Neural progenitor cell (in vitro differentiated cells): ENCODE measurements around the gene MYOM3.

ENCODE experiments used
- CTCF ChIP-seq: fragments of 200-600 bp; sonication (generic); IDR thresholded peaks from 2 replicates; pipeline ENCODE4 v1.5.1; 2017; ENCODE audit warnings: antibody characterized with exemption, mild to moderate bottlenecking
- EZH2 ChIP-seq: fragments of 200-600 bp; sonication (generic); IDR thresholded peaks from 2 replicates; pipeline ENCODE4 v1.6.1; 2017; ENCODE audit warnings: antibody characterized with exemption, mild to moderate bottlenecking, moderate library complexity
- EZH2phosphoT487 ChIP-seq: fragments of 200-600 bp; sonication (generic); IDR thresholded peaks from 2 replicates; pipeline ENCODE4 v1.6.1; 2017; ENCODE audit warnings: antibody characterized with exemption

- no peak for TF ChIP-seq EZH2
- no peak for TF ChIP-seq CTCF
- TF ChIP-seq EZH2phosphoT487 = no peak
These were observed 2.8 kb upstream of the MYOM3 start for GRCh38 chr1:24114753-24115152.
